IMR-90 (cell line): ENCODE measurements around the gene KLF17.

ENCODE experiments used
- BHLHE40 ChIP-seq: fragments of 150-350 bp; IDR thresholded peaks from 2 replicates; pipeline ENCODE4 v1.6.1; 2016; ENCODE audit warnings: mild to moderate bottlenecking, low read depth, low read length
- CEBPB ChIP-seq: IDR thresholded peaks from 2 replicates; pipeline ENCODE4 v1.6.1; 2012; ENCODE audit warnings: low read depth, low read length, improper control_type of control experiment
- MXI1 ChIP-seq: IDR thresholded peaks from 2 replicates; pipeline ENCODE4 v1.6.1; 2012; ENCODE audit warnings: low read depth, mild to moderate bottlenecking, low read length, moderate library complexity, borderline replicate concordance
- POLR2A ChIP-seq: IDR thresholded peaks from 2 replicates; pipeline ENCODE4 v1.6.1; 2012; ENCODE audit warnings: mild to moderate bottlenecking, low read depth, low read length
- RCOR1 ChIP-seq: IDR thresholded peaks from 2 replicates; pipeline ENCODE4 v1.6.1; 2012; ENCODE audit warnings: mild to moderate bottlenecking, low read length, improper control_type of control experiment; ENCODE audit not compliant: insufficient replicate concordance
- TF ChIP-seq, protein P1 (sequence below): conservative IDR thresholded peaks from 2 replicates; pipeline ENCODE4 v1.5.1; 2012; ENCODE audit warnings: mild to moderate bottlenecking, low read depth, low read length, improper control_type of control experiment
- TF ChIP-seq, protein P2 (sequence below): fragments of 150-350 bp; IDR thresholded peaks from 2 replicates; pipeline ENCODE4 v1.6.1; 2017; ENCODE audit warnings: mild to moderate bottlenecking, antibody characterized with exemption, low read length, low read depth

DNA sequence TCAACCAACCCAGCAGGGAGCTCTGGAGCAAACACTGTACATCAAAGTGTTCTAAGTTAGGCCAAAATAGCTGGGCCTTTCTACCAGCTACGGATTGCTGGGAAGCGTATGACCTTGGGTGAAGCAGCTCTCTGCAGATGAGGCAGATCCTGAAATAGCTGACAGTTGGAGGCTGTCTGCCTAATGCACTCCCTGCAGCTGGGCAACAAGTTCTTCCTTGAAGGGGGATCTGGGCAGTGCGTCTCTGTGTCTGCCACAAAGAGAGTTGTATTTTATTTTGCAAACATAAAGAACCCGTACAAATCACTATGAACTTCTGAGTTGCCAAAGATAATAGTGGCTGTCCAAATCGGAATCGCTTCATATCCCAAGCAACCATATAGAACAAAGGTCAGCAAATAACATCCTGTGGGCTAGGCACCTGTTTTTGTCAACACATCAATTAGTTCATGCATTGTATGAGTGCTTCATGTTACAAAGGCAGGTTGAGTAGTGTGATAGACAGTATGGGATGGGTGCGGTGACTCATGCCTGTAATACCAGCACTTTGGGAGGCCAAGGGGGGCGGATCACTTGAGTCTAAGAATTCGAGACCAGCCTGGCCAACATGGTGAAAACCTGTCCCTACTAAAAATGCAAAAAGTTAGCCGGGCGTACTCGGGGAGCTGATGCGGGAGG is 29.1 kb upstream of the KLF17 start:
- no peak for TF ChIP-seq POLR2A
- TF ChIP-seq, protein P1, sequence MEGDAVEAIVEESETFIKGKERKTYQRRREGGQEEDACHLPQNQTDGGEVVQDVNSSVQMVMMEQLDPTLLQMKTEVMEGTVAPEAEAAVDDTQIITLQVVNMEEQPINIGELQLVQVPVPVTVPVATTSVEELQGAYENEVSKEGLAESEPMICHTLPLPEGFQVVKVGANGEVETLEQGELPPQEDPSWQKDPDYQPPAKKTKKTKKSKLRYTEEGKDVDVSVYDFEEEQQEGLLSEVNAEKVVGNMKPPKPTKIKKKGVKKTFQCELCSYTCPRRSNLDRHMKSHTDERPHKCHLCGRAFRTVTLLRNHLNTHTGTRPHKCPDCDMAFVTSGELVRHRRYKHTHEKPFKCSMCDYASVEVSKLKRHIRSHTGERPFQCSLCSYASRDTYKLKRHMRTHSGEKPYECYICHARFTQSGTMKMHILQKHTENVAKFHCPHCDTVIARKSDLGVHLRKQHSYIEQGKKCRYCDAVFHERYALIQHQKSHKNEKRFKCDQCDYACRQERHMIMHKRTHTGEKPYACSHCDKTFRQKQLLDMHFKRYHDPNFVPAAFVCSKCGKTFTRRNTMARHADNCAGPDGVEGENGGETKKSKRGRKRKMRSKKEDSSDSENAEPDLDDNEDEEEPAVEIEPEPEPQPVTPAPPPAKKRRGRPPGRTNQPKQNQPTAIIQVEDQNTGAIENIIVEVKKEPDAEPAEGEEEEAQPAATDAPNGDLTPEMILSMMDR: no peak
- no peak for TF ChIP-seq MXI1
- TF ChIP-seq CEBPB: no peak
- TF ChIP-seq, protein P2, sequence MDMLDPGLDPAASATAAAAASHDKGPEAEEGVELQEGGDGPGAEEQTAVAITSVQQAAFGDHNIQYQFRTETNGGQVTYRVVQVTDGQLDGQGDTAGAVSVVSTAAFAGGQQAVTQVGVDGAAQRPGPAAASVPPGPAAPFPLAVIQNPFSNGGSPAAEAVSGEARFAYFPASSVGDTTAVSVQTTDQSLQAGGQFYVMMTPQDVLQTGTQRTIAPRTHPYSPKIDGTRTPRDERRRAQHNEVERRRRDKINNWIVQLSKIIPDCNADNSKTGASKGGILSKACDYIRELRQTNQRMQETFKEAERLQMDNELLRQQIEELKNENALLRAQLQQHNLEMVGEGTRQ: no peak
- TF ChIP-seq BHLHE40: no peak
- TF ChIP-seq RCOR1: no peak
